Measurements from ENCODE around the gene ADNP2. TPM values are rescaled to one million over a fixed set of nuclear protein-coding genes. Genes with fewer than 3 reads are reported as not detected.

Gene ADNP2
- total and polyA plus RNA-seq, 2 of the 4 experiments (the other 2 are of a cell fraction): 5.6 to 18.3 TPM

DNA sequence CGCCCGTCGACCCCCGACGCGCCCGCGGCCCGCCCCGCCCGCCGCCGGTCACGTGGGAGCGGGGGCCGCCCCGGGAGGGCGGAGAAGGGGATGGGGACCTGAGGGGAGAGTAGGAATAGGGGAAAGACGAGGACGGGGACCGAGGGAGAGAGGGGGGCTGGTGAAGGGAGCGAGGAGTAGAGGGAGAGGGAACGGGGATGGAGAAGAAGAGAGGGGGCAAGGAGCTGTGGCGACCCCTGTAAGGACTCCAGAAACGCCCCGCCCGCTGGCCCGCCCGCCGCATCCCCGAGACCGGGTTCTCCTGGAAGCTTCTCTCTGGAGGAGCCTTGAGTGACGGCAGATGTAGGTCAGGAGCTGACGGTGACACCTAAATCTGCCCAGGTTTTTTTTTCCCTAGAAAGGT, 615 bp downstream of the ADNP2 start:
- no TSS peak for BruUV-seq (replicated peaks)
- no peak overlapping the region for H2BK120ac ChIP-seq (ENCODE audit: low read depth, low read length)
- ATAC-seq (ENCODE audit: low read depth) (peak; percentile 60), DNase-seq (peak; percentile 31)
- H2AFZ ChIP-seq (replicated peaks; ENCODE audit: low read length, poor library complexity): peak overlapping the region; percentile 95
- peaks cover 37% of the 10 kb centered on the region for H4K20me1 ChIP-seq (ENCODE audit: insufficient read depth, low read length)
- peak overlapping the region in 1 of 2 experiments; percentile 40; a peak in 1 of 4 replicates for H4K8ac ChIP-seq (ENCODE audit: low read depth in 2 of 2, low read length in 2 of 2)
- peak overlapping the region; percentile 70; the same call in 1 of the 2 replicates for H3K14ac ChIP-seq (replicated peaks; ENCODE audit: low read depth, low read length)
- in situ Hi-C loops (cut with MboI; ENCODE audit: low sequenced_read_pairs): no loop called here
- WGBS, 2 experiments (ENCODE audit: extremely low coverage in 2 of 2, insufficient read length in 1 of 2): no CpG with 5 or more reads among the region's 34 CpGs
- peak; percentile 88; the same call in 1 of the 2 replicates for TF ChIP-seq MAZ (IDR thresholded peaks at IDR 0.05; ENCODE audit: borderline replicate concordance, low read depth, low read length)
- TF ChIP-seq NFE2L2 (IDR thresholded peaks at IDR 0.05; ENCODE audit: low read depth, low read length): no peak
- TF ChIP-seq, protein P1, sequence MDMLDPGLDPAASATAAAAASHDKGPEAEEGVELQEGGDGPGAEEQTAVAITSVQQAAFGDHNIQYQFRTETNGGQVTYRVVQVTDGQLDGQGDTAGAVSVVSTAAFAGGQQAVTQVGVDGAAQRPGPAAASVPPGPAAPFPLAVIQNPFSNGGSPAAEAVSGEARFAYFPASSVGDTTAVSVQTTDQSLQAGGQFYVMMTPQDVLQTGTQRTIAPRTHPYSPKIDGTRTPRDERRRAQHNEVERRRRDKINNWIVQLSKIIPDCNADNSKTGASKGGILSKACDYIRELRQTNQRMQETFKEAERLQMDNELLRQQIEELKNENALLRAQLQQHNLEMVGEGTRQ (IDR thresholded peaks at IDR 0.05; ENCODE audit: low read depth, low read length): peak; percentile 86
- no peak for TF ChIP-seq RAD21 (IDR thresholded peaks at IDR 0.05; ENCODE audit: low read length)
- no peak for TF ChIP-seq SMC3 (IDR thresholded peaks at IDR 0.05; ENCODE audit: low read depth, low read length)
- TF ChIP-seq MXI1 (IDR thresholded peaks at IDR 0.05; ENCODE audit: borderline replicate concordance, low read depth, low read length): no peak
- no peak for TF ChIP-seq FOS (IDR thresholded peaks at IDR 0.05; ENCODE audit: low read depth, low read length)
- TF ChIP-seq RFX5 (IDR thresholded peaks at IDR 0.05; ENCODE audit: low read depth, low read length): no peak
- TF ChIP-seq RCOR1 (IDR thresholded peaks at IDR 0.05; ENCODE audit: insufficient replicate concordance, low read length): no peak
- no peak for TF ChIP-seq MAFK (IDR thresholded peaks at IDR 0.05; ENCODE audit: low read depth, low read length)
- TF ChIP-seq CEBPB (IDR thresholded peaks at IDR 0.05; ENCODE audit: low read depth, low read length): no peak
- TF ChIP-seq POLR2A (IDR thresholded peaks at IDR 0.05; ENCODE audit: low read depth, low read length): no peak
- TF ChIP-seq, protein P2, sequence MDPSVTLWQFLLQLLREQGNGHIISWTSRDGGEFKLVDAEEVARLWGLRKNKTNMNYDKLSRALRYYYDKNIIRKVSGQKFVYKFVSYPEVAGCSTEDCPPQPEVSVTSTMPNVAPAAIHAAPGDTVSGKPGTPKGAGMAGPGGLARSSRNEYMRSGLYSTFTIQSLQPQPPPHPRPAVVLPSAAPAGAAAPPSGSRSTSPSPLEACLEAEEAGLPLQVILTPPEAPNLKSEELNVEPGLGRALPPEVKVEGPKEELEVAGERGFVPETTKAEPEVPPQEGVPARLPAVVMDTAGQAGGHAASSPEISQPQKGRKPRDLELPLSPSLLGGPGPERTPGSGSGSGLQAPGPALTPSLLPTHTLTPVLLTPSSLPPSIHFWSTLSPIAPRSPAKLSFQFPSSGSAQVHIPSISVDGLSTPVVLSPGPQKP (IDR thresholded peaks at IDR 0.05; ENCODE audit: borderline replicate concordance, low read depth, low read length): no peak
- no peak for TF ChIP-seq CHD1 (IDR thresholded peaks at IDR 0.05; ENCODE audit: low read depth, low read length)
- ChIA-PET POLR2A (ENCODE audit: unreplicated experiment) (interaction anchor here (0.5 kb wide), 2 partner anchors 75 to 454 kb away, joined by 3 read pairs; no protein-coding TSS in a partner anchor), CTCF (no interaction called here)
- H3K36me3 ChIP-seq (ENCODE audit: control insufficient read depth, insufficient read depth, low read length): no peaks in the 10 kb centered on the region
- H3K4me3 ChIP-seq (ENCODE audit: insufficient read depth, low read depth, low read length): peak overlapping the region; percentile 100
- no peak overlapping the region for H4K5ac ChIP-seq (ENCODE audit: low read depth, low read length)
- intact Hi-C loops (cut with micrococcal nuclease): loop anchor here (1.0 kb wide), 1 partner anchor 138 kb away; the partner anchor contains the start of gene PARD6G
- H2BK5ac ChIP-seq (ENCODE audit: low read depth, low read length, poor library complexity, severe bottlenecking): no peak overlapping the region
- H4K91ac ChIP-seq (ENCODE audit: insufficient read depth, low read depth, low read length): no peak overlapping the region; the same call in 1 of the 2 replicates
- H3K56ac ChIP-seq (ENCODE audit: extremely low read depth, insufficient read depth, low read length): peak overlapping the region; percentile 35; the same call in 1 of the 2 replicates
- H3K23ac ChIP-seq (ENCODE audit: low read depth, low read length): peak overlapping the region; percentile 77; the same call in 1 of the 2 replicates
- H2AK5ac ChIP-seq (ENCODE audit: low read depth, low read length): no peak overlapping the region
- peak overlapping the region; percentile 54; the same call in 1 of the 2 replicates for H3K4ac ChIP-seq (ENCODE audit: low read depth, low read length)
- H3K18ac ChIP-seq (ENCODE audit: low read depth, low read length): 0 out of 2 replicates have a peak overlapping the region, but pooled peaks have one; percentile 69
- H3K79me1 ChIP-seq (ENCODE audit: low read depth in 1 of 2, low read length in 2 of 2): peaks cover 24 to 38% of the 10 kb centered on the region in 2 experiments
- no peaks in the 10 kb centered on the region for H3K27me3 ChIP-seq (ENCODE audit: control insufficient read depth, insufficient read depth, low read length)
- no peak overlapping the region for H2BK15ac ChIP-seq (ENCODE audit: low read depth, low read length)
- H3K27ac ChIP-seq (ENCODE audit: insufficient read depth, low read length): peak overlapping the region; percentile 54; the same call in 1 of the 2 replicates
- dilution Hi-C loops (cut with HindIII; ENCODE audit: low sequenced_read_pairs, unreplicated experiment): no loop called here
- H3K4me1 ChIP-seq (ENCODE audit: control insufficient read depth, insufficient read depth, low read length): peaks cover 4% of the 10 kb centered on the region; the same call in 1 of the 2 replicates
- H3K4me2 ChIP-seq (ENCODE audit: low read depth, low read length): peak overlapping the region; percentile 80
- H3K9me3 ChIP-seq (ENCODE audit: control insufficient read depth, insufficient read depth, low read length): no peaks in the 10 kb centered on the region
- peak overlapping the region; percentile 85 for H3K9ac ChIP-seq (ENCODE audit: low read depth, low read length)
- peaks cover 8% of the 10 kb centered on the region for H3K9me1 ChIP-seq (ENCODE audit: insufficient read depth, low read length)
- H2BK20ac ChIP-seq (ENCODE audit: low read depth, low read length): no peak overlapping the region
- peak overlapping the region; percentile 38 for H2AK9ac ChIP-seq (replicated peaks; ENCODE audit: low read depth, low read length, poor library complexity)

All from IMR-90 (cell line).